Esophagus muscularis mucosa (tissue), 4 donors: ENCODE data around the gene TLX2. TPM values are rescaled to one million over a fixed set of nuclear protein-coding genes. Genes with fewer than 3 reads are reported as not detected.
A peak's percentile ranks its signal among the peaks of the same experiment; 100 is the strongest.

Source experiments
- DNase-seq: peaks from one replicate; pipeline ENCODE4 v3.0.0-alpha.2; 2017; ENCODE audit errors: extremely low spot score
- H3K27ac ChIP-seq, 4 donors: fragments of 200-600 bp; sonication (generic); replicated peaks in 1 of 4; 1 replicate in 3 of 4; 2 replicates in 1 of 4; pipeline ENCODE4 v1.5.1; 2016 to 2019; ENCODE audit warnings: mild to moderate bottlenecking in 1 of 4
- H3K27me3 ChIP-seq, 4 donors: fragments of 200-600 bp; sonication (generic); one replicate each; pipeline versions ENCODE4 v1.5.1 to v1.6.0; 2016 to 2019
- H3K36me3 ChIP-seq, 4 donors: fragments of 200-600 bp; sonication (generic); one replicate each; pipeline ENCODE4 v1.5.1; 2016 to 2019
- H3K4me1 ChIP-seq, 4 donors: fragments of 200-600 bp; sonication (generic); one replicate each; pipeline ENCODE4 v1.5.1; 2016 to 2019
- H3K4me3 ChIP-seq, 4 donors: fragments of 200-600 bp; sonication (generic); 1 replicate in 2 of 4; 2 replicates in 2 of 4; pipeline ENCODE4 v1.5.1; 2016 to 2019; ENCODE audit warnings: mild to moderate bottlenecking in 4 of 4, moderate library complexity in 1 of 4
- H3K9me3 ChIP-seq, 4 donors: fragments of 200-600 bp; sonication (generic); 1 replicate in 3 of 4; 2 replicates in 1 of 4; pipeline ENCODE4 v1.5.1; 2016 to 2019
- CTCF ChIP-seq, 3 experiments: fragments of 200-600 bp in 2 of 3; fragments of 450-650 bp in 1 of 3; sonication (generic) in 2 of 3; IDR thresholded peaks; one replicate each; pipeline ENCODE4 v1.5.1; 2017 to 2019; ENCODE audit warnings: antibody characterized with exemption in 3 of 3, mild to moderate bottlenecking in 2 of 3, moderate library complexity in 1 of 3
- EP300 ChIP-seq: sonication (generic); formaldehyde crosslinking; IDR thresholded peaks from one replicate; pipeline ENCODE4 v1.6.1; 2017; ENCODE audit warnings: antibody characterized with exemption
- POLR2A ChIP-seq: fragments of 450-650 bp; IDR thresholded peaks from one replicate; pipeline ENCODE4 v1.6.1; 2017; ENCODE audit warnings: antibody characterized with exemption, moderate library complexity, mild to moderate bottlenecking, low read depth
- POLR2AphosphoS5 ChIP-seq, 2 donors: sonication (generic); formaldehyde crosslinking; IDR thresholded peaks; one replicate each; pipeline ENCODE4 v1.6.1; 2017; ENCODE audit warnings: antibody characterized with exemption in 2 of 2
- WGBS: methylation state at CpG from one replicate; pipeline ENCODE4 v1.1.5; 2018; 5-methylcytosine and 5-hydroxymethylcytosine counted together
- intact Hi-C: fragments of 100-400 bp; cut with DNase I; formaldehyde crosslinking; loops from one replicate; pipeline ENCODE4 v1.15.1; 2023
- total RNA-seq, 4 donors: library from RNA; depleted of rRNA; stranded (reverse); fragments of >200 nt; gene quantifications; one replicate each; pipeline versions ENCODE4 v1.1.0 to v1.2.1, GENCODE V29; 2016

TLX2 gene
- total RNA-seq, 4 donors from 2014 or later: 0.42 to 0.99 (median 0.84) TPM; not detected in 1

- no peak within 1 kb of the TSS for H3K4me3 ChIP-seq
- DNase-seq: no peak
- intact Hi-C loops: loop anchor here (5.0 kb wide), 2 partner anchors 39 to 61 kb away; no protein-coding TSS in a partner anchor
- peaks cover 24 to 34% (median 30%) of the 10 kb centered on the region in 4 donors for H3K36me3 ChIP-seq
- WGBS: 84% methylated on average over 11 of the region's 11 CpGs
- peaks cover 18 to 30% (median 24%) of the 10 kb centered on the region in 4 donors for H3K4me1 ChIP-seq
- H3K27ac ChIP-seq: no peak within 1 kb of the TSS
- TF ChIP-seq POLR2AphosphoS5 (IDR thresholded peaks at IDR 0.05) (no peak), POLR2A (no peak), CTCF (IDR thresholded peaks at IDR 0.05) (no peak), EP300 (no peak)
- H3K9me3 ChIP-seq: no peaks in the 10 kb centered on the region
- H3K27me3 ChIP-seq: peaks cover 0 to 6% (median 0%) of the 10 kb centered on the region in 4 donors
Observed at GRCh38 chr2:74525717-74526648, 11.7 kb downstream of the TLX2 start, which contains the start of gene DQX1. Gene DQX1, minus strand, starts transcription at chr2:74526231. Its CDS starts 502 bp downstream, at chr2:74525729.

GRCh38 chr2:74526649-74527230 lies 12.5 kb downstream of the TLX2 start:
- no peaks in the 10 kb centered on the region for H3K9me3 ChIP-seq
- peaks cover 24 to 38% (median 32%) of the 10 kb centered on the region in 4 donors for H3K4me1 ChIP-seq
- H3K4me3 ChIP-seq: no peak overlapping the region
- intact Hi-C loops: loop anchor here (5.0 kb wide), 2 partner anchors 39 to 61 kb away; no protein-coding TSS in a partner anchor
- WGBS: 97% methylated on average over 9 of the region's 11 CpGs
- TF ChIP-seq POLR2AphosphoS5 (IDR thresholded peaks at IDR 0.05): no peak
- TF ChIP-seq POLR2A: no peak
- no peaks in the 10 kb centered on the region for H3K27me3 ChIP-seq
- peaks cover 24 to 34% (median 30%) of the 10 kb centered on the region in 4 donors for H3K36me3 ChIP-seq
- no peak overlapping the region for H3K27ac ChIP-seq
- DNase-seq: no peak

- Histone ChIP-seq H3K4me3 (no peak overlapping the region), H3K27me3 (no peaks in the 10 kb centered on the region), H3K36me3 (peaks cover 27 to 42% (median 37%) of the 10 kb centered on the region in 4 donors), H3K4me1 (peaks cover 24 to 42% (median 33%) of the 10 kb centered on the region in 4 donors), H3K27ac (no peak overlapping the region), H3K9me3 (no peaks in the 10 kb centered on the region)
- TF ChIP-seq POLR2AphosphoS5 (IDR thresholded peaks at IDR 0.05): no peak
- TF ChIP-seq POLR2A: no peak
- no peak for TF ChIP-seq CTCF (IDR thresholded peaks at IDR 0.05)
- no peak for TF ChIP-seq EP300
- 91% methylated on average over 9 of the region's 9 CpGs for WGBS
- intact Hi-C loops: loop anchor here (2.0 to 5.0 kb wide), 3 partner anchors 25 to 60 kb away; no protein-coding TSS in a partner anchor
- DNase-seq: no peak
Observed at GRCh38 chr2:74527741-74528140, 13.5 kb downstream of the TLX2 start.

GRCh38 chr2:74528600-74529356 lies 14.5 kb downstream of the TLX2 start:
- WGBS: 26% methylated on average over 17 of the region's 29 CpGs
- no peak for TF ChIP-seq POLR2A
- no peak for TF ChIP-seq EP300
- H3K4me3 ChIP-seq: peak overlapping the region; percentile 62 to 92 (median 86)
- peak overlapping the region; percentile 83 to 89 (median 87) for H3K27ac ChIP-seq
- H3K4me1 ChIP-seq: peaks cover 24 to 42% (median 33%) of the 10 kb centered on the region in 4 donors
- H3K27me3 ChIP-seq: no peaks in the 10 kb centered on the region
- no peak for DNase-seq
- H3K9me3 ChIP-seq: no peaks in the 10 kb centered on the region
- peaks cover 30 to 52% (median 47%) of the 10 kb centered on the region in 4 donors for H3K36me3 ChIP-seq
- intact Hi-C loops: loop anchor here (1.0 to 5.0 kb wide), 4 partner anchors 26 to 59 kb away; partner anchors contain the start of gene DOK1
